ENCODE measurements around the gene DDAH1.
A peak's percentile ranks its signal among the peaks of the same experiment; 100 is the strongest.

The DDAH1 gene

DNA sequence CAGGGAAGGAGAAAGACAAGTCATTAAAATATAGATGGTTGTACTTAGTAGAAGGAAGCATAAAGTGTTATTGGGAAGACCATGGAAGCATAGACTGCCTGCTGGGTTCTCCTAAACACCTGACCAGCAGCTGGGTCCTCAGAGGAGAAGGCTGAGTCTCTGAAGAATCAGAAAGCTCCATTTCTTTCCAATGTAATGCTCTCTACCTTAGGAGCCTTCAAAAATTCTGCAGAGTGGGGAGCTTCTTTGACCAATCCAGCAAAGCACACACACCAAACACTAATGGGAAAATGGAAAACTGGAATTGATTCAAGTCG, 167.5 kb downstream of the DDAH1 start:
- Histone ChIP-seq H3K36me3 (ENCODE audit: insufficient read depth, low read length) (no peaks in the 10 kb centered on the region), H3K27me3 (ENCODE audit: insufficient read depth, low read length, poor library complexity) (no peaks in the 10 kb centered on the region), H2AFZ (ENCODE audit: low read depth, low read length) (no peak overlapping the region), H3K79me2 (ENCODE audit: insufficient read depth, low read length) (no peaks in the 10 kb centered on the region), H3K27ac (ENCODE audit: low read length) (no peak overlapping the region; the same call in 1 of the 2 replicates), H3K9ac (ENCODE audit: low read depth, low read length) (no peak overlapping the region), H3K4me3 (ENCODE audit: low read depth in 1 of 2, low read length in 2 of 2) (no peak overlapping the region), H3K4me2 (ENCODE audit: insufficient read depth, low read length) (0 out of 2 replicates have a peak overlapping the region, but pooled peaks have one; percentile 13), H3K9me3 (ENCODE audit: insufficient read depth, low read length, severe bottlenecking) (no peaks in the 10 kb centered on the region), H3K4me1 (ENCODE audit: insufficient read depth, low read length) (peaks cover 19% of the 10 kb centered on the region), H4K20me1 (ENCODE audit: insufficient read depth, low read length) (no peaks in the 10 kb centered on the region)
- DNase-seq (no peak), ATAC-seq (ENCODE audit: insufficient read depth, low read depth) (no peak)
- TF ChIP-seq, protein P1, sequence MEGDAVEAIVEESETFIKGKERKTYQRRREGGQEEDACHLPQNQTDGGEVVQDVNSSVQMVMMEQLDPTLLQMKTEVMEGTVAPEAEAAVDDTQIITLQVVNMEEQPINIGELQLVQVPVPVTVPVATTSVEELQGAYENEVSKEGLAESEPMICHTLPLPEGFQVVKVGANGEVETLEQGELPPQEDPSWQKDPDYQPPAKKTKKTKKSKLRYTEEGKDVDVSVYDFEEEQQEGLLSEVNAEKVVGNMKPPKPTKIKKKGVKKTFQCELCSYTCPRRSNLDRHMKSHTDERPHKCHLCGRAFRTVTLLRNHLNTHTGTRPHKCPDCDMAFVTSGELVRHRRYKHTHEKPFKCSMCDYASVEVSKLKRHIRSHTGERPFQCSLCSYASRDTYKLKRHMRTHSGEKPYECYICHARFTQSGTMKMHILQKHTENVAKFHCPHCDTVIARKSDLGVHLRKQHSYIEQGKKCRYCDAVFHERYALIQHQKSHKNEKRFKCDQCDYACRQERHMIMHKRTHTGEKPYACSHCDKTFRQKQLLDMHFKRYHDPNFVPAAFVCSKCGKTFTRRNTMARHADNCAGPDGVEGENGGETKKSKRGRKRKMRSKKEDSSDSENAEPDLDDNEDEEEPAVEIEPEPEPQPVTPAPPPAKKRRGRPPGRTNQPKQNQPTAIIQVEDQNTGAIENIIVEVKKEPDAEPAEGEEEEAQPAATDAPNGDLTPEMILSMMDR (IDR thresholded peaks at IDR 0.05; ENCODE audit: borderline replicate concordance, extremely low read depth, low read length, poor library complexity, severe bottlenecking): no peak
- no peak for TF ChIP-seq EZH2 (IDR thresholded peaks at IDR 0.05; ENCODE audit: borderline replicate concordance, low read depth, low read length, severe bottlenecking)

DNA sequence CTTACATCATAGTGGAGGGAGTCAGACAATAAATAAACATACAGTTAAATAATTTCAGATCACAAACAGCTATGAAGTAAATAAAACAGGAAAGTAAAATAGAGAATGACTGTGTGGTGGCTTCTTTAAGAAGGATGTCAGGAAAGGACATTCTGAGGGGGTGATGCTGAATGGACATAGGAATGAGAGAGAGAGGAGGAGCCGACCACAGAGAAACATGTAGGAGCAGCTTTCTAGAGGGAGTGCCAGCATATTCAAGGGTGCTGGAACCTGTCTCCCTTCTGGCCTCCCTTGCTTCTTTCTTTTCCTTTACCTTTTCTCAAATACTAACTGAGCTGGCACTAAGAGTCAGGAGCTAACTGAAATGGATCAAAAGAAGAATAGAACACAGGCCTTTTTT, 168.0 kb downstream of the DDAH1 start:
- no peaks in the 10 kb centered on the region for H3K27me3 ChIP-seq (ENCODE audit: insufficient read depth, low read length, poor library complexity)
- H3K9me3 ChIP-seq (ENCODE audit: insufficient read depth, low read length, severe bottlenecking): no peaks in the 10 kb centered on the region
- H3K79me2 ChIP-seq (ENCODE audit: insufficient read depth, low read length): no peaks in the 10 kb centered on the region
- H4K20me1 ChIP-seq (ENCODE audit: insufficient read depth, low read length): no peaks in the 10 kb centered on the region
- H3K4me2 ChIP-seq (ENCODE audit: insufficient read depth, low read length): no peak overlapping the region
- DNase-seq: no peak
- no peak overlapping the region for H3K9ac ChIP-seq (ENCODE audit: low read depth, low read length)
- H3K4me1 ChIP-seq (ENCODE audit: insufficient read depth, low read length): peaks cover 19% of the 10 kb centered on the region
- H2AFZ ChIP-seq (ENCODE audit: low read depth, low read length): no peak overlapping the region
- H3K27ac ChIP-seq (ENCODE audit: low read length): no peak overlapping the region
- no peaks in the 10 kb centered on the region for H3K36me3 ChIP-seq (ENCODE audit: insufficient read depth, low read length)
- ATAC-seq (ENCODE audit: insufficient read depth, low read depth): no peak
- no peak for TF ChIP-seq EZH2 (IDR thresholded peaks at IDR 0.05; ENCODE audit: borderline replicate concordance, low read depth, low read length, severe bottlenecking)
- TF ChIP-seq, protein P1 (IDR thresholded peaks at IDR 0.05; ENCODE audit: borderline replicate concordance, extremely low read depth, low read length, poor library complexity, severe bottlenecking): no peak
- H3K4me3 ChIP-seq (ENCODE audit: low read depth in 1 of 2, low read length in 2 of 2): no peak overlapping the region

DNA sequence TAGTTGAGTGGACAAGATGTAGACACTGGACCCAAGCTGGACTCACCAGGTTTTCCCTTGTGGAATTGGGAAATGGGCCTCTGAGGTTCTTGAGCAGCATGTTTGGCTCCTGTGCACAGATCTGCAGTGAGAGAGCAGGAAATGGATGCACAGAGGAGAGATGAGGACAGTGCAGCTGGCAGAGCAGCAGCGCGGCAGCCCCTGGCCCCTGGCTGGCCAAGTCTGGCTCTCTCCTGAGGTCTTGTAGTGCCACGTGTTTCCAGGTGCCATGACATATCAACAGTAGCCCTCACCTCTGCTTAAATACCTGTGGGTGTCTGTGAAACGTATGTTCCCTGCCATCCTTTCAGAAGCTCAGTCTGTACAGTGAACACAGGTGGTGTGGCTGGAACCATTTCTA, 169.3 kb downstream of the DDAH1 start:
- no peak overlapping the region for H3K4me3 ChIP-seq (ENCODE audit: low read depth in 1 of 2, low read length in 2 of 2)
- no peak overlapping the region for H3K4me2 ChIP-seq (ENCODE audit: insufficient read depth, low read length)
- no peaks in the 10 kb centered on the region for H3K36me3 ChIP-seq (ENCODE audit: insufficient read depth, low read length)
- ATAC-seq (ENCODE audit: insufficient read depth, low read depth): no peak
- no peak overlapping the region for H3K9ac ChIP-seq (ENCODE audit: low read depth, low read length)
- H3K79me2 ChIP-seq (ENCODE audit: insufficient read depth, low read length): no peaks in the 10 kb centered on the region
- peaks cover 19% of the 10 kb centered on the region for H3K4me1 ChIP-seq (ENCODE audit: insufficient read depth, low read length)
- TF ChIP-seq, protein P1 (IDR thresholded peaks at IDR 0.05; ENCODE audit: borderline replicate concordance, extremely low read depth, low read length, poor library complexity, severe bottlenecking): no peak
- no peak for TF ChIP-seq EZH2 (IDR thresholded peaks at IDR 0.05; ENCODE audit: borderline replicate concordance, low read depth, low read length, severe bottlenecking)
- no peaks in the 10 kb centered on the region for H3K9me3 ChIP-seq (ENCODE audit: insufficient read depth, low read length, severe bottlenecking)
- H3K27me3 ChIP-seq (ENCODE audit: insufficient read depth, low read length, poor library complexity): no peaks in the 10 kb centered on the region
- H2AFZ ChIP-seq (ENCODE audit: low read depth, low read length): no peak overlapping the region
- DNase-seq: no peak
- no peaks in the 10 kb centered on the region for H4K20me1 ChIP-seq (ENCODE audit: insufficient read depth, low read length)
- no peak overlapping the region for H3K27ac ChIP-seq (ENCODE audit: low read length)

DNA sequence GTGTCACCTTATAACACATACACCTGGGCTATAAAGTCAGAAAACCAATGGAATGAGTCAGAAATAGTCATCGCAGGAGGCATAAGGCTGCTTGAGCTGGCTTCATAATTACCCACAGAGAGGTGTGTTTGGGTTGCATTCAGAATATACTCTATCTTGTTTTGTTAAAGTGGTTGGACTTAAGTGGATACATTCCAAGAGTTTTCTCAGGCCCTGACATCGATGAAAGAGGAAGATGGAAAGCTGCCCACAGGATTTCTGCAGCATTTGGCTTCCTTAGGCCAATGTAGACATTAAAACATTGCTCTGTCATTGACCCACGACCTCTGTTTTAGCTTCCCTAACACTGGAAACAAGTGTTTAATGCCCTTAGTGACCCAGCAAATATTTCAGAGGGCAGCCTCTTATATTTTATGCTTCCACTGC, 169.9 kb downstream of the DDAH1 start:
- no peaks in the 10 kb centered on the region for H3K27me3 ChIP-seq (ENCODE audit: insufficient read depth, low read length, poor library complexity)
- H2AFZ ChIP-seq (ENCODE audit: low read depth, low read length): no peak overlapping the region
- no peak overlapping the region for H3K4me2 ChIP-seq (ENCODE audit: insufficient read depth, low read length)
- no peak overlapping the region for H3K27ac ChIP-seq (ENCODE audit: low read length)
- DNase-seq: no peak
- TF ChIP-seq EZH2 (IDR thresholded peaks at IDR 0.05; ENCODE audit: borderline replicate concordance, low read depth, low read length, severe bottlenecking): no peak
- TF ChIP-seq, protein P1 (IDR thresholded peaks at IDR 0.05; ENCODE audit: borderline replicate concordance, extremely low read depth, low read length, poor library complexity, severe bottlenecking): no peak
- no peaks in the 10 kb centered on the region for H3K9me3 ChIP-seq (ENCODE audit: insufficient read depth, low read length, severe bottlenecking)
- H3K36me3 ChIP-seq (ENCODE audit: insufficient read depth, low read length): no peaks in the 10 kb centered on the region
- peaks cover 19% of the 10 kb centered on the region for H3K4me1 ChIP-seq (ENCODE audit: insufficient read depth, low read length)
- H3K4me3 ChIP-seq (ENCODE audit: low read depth in 1 of 2, low read length in 2 of 2): no peak overlapping the region
- H3K79me2 ChIP-seq (ENCODE audit: insufficient read depth, low read length): no peaks in the 10 kb centered on the region
- H3K9ac ChIP-seq (ENCODE audit: low read depth, low read length): no peak overlapping the region
- ATAC-seq (ENCODE audit: insufficient read depth, low read depth): no peak
- H4K20me1 ChIP-seq (ENCODE audit: insufficient read depth, low read length): no peaks in the 10 kb centered on the region
